ENCODE data around the gene TANK. TPM values are rescaled to one million over a fixed set of nuclear protein-coding genes. Genes with fewer than 3 reads are reported as not detected.

The TANK gene
- total RNA-seq, 4 donors from 2014 or later, result 34.8 to 83.7 (median 60.7) TPM

DNA sequence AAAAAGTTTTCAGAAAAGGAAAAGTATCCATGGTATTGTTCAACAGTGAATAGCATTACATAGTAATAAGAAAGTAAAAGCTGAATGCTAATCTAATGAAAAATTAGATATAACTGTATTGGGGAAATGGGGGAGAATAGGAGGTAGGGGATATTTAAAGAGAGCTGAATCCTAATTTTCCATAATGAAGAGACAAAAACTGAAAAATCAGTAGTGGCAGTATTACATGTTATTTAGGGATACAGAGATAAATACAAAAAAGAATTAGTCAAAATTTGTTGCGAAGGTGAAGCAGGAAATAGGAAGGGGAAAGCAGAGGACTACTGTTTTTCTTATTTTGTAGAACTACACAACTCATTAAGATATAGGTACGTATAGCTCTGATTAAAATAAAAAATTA lies 9.1 kb downstream of the TANK start:
- H3K4me1 ChIP-seq, result peaks cover 7 to 67% (median 16%) of the 10 kb centered on the region in 3 donors
- TF ChIP-seq, protein P1, sequence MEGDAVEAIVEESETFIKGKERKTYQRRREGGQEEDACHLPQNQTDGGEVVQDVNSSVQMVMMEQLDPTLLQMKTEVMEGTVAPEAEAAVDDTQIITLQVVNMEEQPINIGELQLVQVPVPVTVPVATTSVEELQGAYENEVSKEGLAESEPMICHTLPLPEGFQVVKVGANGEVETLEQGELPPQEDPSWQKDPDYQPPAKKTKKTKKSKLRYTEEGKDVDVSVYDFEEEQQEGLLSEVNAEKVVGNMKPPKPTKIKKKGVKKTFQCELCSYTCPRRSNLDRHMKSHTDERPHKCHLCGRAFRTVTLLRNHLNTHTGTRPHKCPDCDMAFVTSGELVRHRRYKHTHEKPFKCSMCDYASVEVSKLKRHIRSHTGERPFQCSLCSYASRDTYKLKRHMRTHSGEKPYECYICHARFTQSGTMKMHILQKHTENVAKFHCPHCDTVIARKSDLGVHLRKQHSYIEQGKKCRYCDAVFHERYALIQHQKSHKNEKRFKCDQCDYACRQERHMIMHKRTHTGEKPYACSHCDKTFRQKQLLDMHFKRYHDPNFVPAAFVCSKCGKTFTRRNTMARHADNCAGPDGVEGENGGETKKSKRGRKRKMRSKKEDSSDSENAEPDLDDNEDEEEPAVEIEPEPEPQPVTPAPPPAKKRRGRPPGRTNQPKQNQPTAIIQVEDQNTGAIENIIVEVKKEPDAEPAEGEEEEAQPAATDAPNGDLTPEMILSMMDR (IDR thresholded peaks at IDR 0.05), result no peak
- no peak for TF ChIP-seq POLR2A (IDR thresholded peaks at IDR 0.05)

DNA sequence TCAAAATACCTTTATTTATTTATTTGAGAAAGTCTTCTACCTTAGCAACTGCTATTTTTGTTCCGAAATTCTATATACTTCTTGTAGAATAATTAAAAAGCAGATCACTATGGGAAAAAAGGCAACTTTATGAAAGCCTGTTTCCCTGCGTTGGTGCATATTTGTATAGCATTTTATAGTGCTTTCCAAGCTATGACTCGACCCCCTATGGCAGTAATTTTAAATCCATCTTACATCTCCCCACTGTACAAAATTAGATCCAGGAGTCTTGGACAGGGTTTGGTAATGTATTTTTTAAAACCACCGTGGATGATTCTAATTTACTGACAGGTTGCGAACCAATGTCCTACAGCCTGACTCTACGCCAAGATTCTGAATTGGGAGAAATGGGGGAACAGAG lies 10.1 kb downstream of the TANK start:
- WGBS, 2 donors, result 68 to 78% methylated on average over 6 of the region's 6 CpGs
- no peak for DNase-seq
- peaks cover 7 to 56% (median 16%) of the 10 kb centered on the region in 3 donors for H3K4me1 ChIP-seq

More for the DNA sequence above, 9.1 kb downstream of the TANK start:
- intact Hi-C loops (cut with DNase I), result no loop called here
- Histone ChIP-seq H3K27ac (no peak overlapping the region), H3K36me3 (peaks cover 0 to 30% (median 0%) of the 10 kb centered on the region in 3 donors), H3K27me3 (no peaks in the 10 kb centered on the region), H3K4me3 (no peak overlapping the region), H3K9me3 (no peaks in the 10 kb centered on the region)
- no peak for DNase-seq
- 72 to 77% methylated on average over 2 of the region's 2 CpGs for WGBS, 2 donors

DNA sequence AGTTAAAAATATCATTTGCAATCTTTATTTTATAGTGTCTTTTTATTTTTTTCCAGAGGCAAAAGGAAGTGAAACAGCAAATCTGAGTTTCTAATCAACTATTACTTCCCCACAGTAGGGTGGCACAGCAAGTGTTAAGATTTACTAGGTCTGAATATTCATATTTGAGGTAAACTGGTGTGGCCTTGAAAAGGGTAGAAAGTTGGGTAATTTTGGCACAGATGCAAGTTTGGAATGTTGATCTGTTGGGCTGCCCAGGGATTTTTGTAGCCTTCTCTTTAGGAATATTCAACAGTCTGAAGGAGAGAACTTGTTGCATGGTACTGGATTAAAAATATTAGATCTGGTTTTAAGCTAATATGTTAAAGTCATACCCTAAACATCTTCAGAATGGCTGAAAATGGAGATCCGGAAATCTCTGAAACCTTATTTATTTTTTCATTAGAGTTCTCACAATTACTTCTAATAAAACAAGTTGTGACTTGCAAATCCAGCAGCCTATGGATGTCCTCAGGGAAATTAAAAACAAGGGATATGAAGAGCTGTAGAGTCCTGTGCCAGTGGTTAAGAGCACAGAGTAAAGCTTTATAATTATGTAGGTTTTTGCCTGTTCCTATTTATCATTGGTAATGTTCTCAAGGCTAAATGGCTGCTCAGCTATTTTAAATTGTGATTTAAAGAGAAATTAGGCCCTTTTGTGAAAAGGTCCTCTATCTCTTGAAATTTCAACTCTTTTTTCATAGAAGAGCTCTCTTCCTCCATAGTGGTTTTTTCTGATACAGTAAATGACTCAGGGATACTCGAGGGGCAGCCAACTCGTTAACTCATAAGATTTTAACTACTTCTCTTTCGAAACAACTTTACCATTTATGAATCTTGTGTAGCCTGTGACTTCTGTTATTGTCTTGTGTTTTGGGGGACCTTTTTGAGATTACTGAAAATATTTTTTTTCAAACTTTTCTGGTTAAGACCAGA lies 11.0 kb downstream of the TANK start:
- intact Hi-C loops (cut with DNase I), result no loop called here
- Histone ChIP-seq H3K4me3 (no peak overlapping the region), H3K4me1 (peaks cover 7 to 48% (median 13%) of the 10 kb centered on the region in 3 donors), H3K9me3 (no peaks in the 10 kb centered on the region), H3K36me3 (peaks cover 0 to 20% (median 0%) of the 10 kb centered on the region in 3 donors), H3K27me3 (no peaks in the 10 kb centered on the region), H3K27ac (no peak overlapping the region)
- TF ChIP-seq, protein P1 (IDR thresholded peaks at IDR 0.05), result no peak
- TF ChIP-seq POLR2A (IDR thresholded peaks at IDR 0.05), result no peak
- no peak for DNase-seq
- WGBS, 2 donors, result 30 to 42% methylated on average over 4 of the region's 4 CpGs

More for the DNA sequence above, 10.1 kb downstream of the TANK start:
- no peak overlapping the region for H3K4me3 ChIP-seq
- H3K27me3 ChIP-seq, result no peaks in the 10 kb centered on the region
- H3K9me3 ChIP-seq, result no peaks in the 10 kb centered on the region
- TF ChIP-seq, protein P1 (IDR thresholded peaks at IDR 0.05), result no peak
- TF ChIP-seq POLR2A (IDR thresholded peaks at IDR 0.05), result no peak
- H3K27ac ChIP-seq, result no peak overlapping the region
- H3K36me3 ChIP-seq, result peaks cover 0 to 28% (median 0%) of the 10 kb centered on the region in 3 donors
- intact Hi-C loops (cut with DNase I), result no loop called here

DNA sequence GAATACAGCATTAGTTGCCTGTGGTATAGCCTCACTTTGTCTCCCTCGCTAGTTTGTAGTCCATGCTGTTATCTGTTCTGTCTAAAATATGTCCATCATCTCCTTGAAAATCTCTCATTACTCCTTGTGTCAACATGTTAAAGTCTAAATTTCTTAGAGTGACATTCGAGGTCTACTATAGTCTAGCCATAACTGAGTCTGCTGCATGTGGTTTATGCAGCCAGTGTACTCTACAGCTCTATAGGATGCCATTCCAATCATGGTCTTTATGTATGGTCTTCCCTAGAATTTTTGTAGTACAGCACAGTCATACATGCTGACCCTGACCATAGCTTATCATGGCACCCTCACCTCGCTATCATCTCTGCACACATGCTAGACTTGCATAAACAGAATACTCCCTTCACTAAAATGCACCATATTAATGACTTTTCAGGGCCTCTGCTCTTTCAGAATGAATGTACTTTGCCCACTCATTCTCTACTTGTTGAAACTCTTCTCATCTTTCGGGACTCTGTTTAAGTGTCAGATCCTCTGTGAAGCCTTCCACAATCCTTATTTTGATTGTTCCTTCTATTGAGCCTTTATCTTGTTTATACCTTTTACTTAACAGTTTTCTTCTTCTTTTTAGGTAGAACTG lies 12.8 kb downstream of the TANK start:
- Histone ChIP-seq H3K4me3 (no peak overlapping the region), H3K4me1 (peaks cover 7 to 39% (median 13%) of the 10 kb centered on the region in 3 donors), H3K27me3 (no peaks in the 10 kb centered on the region), H3K27ac (no peak overlapping the region), H3K36me3 (peaks cover 0 to 23% (median 0%) of the 10 kb centered on the region in 3 donors), H3K9me3 (no peaks in the 10 kb centered on the region)
- TF ChIP-seq, protein P1 (IDR thresholded peaks at IDR 0.05), result no peak
- no peak for TF ChIP-seq POLR2A (IDR thresholded peaks at IDR 0.05)
- intact Hi-C loops (cut with DNase I), result no loop called here
- no peak for DNase-seq
- WGBS, 2 donors, result 81 to 94% methylated on average over 4 of the region's 4 CpGs

All from esophagus squamous epithelium (tissue), 5 donors.